ENCODE data around the gene SLC28A1. TPM values are rescaled to one million over a fixed set of nuclear protein-coding genes. Genes with fewer than 3 reads are reported as not detected.
A peak's percentile ranks its signal among the peaks of the same experiment; 100 is the strongest.

SLC28A1 gene
- total and polyA plus RNA-seq, 11 donors, result 0.14 to 2.9 (median 0.74) TPM; not detected in 1

DNA sequence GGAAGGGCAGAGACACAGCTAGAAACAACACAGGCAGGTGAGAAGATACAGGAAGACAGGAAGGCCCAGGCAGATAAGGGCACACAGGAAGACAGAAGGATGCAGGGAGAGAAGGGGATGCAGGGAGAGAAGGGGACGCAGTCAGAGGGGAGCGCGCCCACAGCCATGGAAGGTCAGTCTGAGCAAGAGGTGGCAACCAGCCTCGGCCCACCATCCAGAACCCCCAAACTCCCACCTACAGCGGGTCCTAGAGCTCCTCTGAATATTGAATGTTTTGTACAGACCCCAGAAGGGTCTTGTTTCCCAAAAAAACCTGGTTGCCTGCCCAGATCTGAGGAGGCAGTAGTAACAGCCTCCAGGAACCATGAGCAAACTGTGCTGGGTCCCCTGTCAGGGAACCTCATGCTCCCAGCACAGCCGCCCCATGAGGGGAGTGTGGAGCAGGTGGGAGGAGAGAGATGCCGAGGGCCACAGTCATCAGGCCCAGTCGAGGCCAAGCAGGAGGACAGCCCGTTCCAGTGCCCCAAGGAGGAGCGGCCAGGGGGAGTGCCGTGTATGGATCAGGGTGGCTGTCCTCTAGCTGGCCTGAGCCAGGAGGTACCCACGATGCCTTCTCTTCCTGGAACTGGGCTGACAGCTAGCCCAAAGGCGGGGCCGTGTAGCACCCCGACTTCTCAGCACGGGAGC, 27.6 kb upstream of the SLC28A1 start:
- H3K27ac ChIP-seq, result peak overlapping the region in 3 of 12 donors; percentile 29 to 46 (median 31)
- H3K27me3 ChIP-seq, result no peaks in the 10 kb centered on the region
- intact Hi-C loops (cut with DNase I), result no loop called here
- H3K9me3 ChIP-seq, result no peaks in the 10 kb centered on the region
- peaks cover 0 to 45% (median 16%) of the 10 kb centered on the region in 12 donors for H3K4me1 ChIP-seq
- peak in 3 of 4 donors; percentile 10 to 35 (median 22) for ATAC-seq
- peaks cover 0 to 75% (median 40%) of the 10 kb centered on the region in 9 donors for H3K36me3 ChIP-seq
- no peak for TF ChIP-seq POLR2A (IDR thresholded peaks at IDR 0.05)
- TF ChIP-seq, protein P1, sequence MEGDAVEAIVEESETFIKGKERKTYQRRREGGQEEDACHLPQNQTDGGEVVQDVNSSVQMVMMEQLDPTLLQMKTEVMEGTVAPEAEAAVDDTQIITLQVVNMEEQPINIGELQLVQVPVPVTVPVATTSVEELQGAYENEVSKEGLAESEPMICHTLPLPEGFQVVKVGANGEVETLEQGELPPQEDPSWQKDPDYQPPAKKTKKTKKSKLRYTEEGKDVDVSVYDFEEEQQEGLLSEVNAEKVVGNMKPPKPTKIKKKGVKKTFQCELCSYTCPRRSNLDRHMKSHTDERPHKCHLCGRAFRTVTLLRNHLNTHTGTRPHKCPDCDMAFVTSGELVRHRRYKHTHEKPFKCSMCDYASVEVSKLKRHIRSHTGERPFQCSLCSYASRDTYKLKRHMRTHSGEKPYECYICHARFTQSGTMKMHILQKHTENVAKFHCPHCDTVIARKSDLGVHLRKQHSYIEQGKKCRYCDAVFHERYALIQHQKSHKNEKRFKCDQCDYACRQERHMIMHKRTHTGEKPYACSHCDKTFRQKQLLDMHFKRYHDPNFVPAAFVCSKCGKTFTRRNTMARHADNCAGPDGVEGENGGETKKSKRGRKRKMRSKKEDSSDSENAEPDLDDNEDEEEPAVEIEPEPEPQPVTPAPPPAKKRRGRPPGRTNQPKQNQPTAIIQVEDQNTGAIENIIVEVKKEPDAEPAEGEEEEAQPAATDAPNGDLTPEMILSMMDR (IDR thresholded peaks at IDR 0.05), result no peak
- peak in 1 of 5 donors; percentile 55 for DNase-seq
- 84 to 93% (median 89%) methylated on average over 16 of the region's 16 CpGs for WGBS, 4 donors
- H3K4me3 ChIP-seq, result no peak overlapping the region

DNA sequence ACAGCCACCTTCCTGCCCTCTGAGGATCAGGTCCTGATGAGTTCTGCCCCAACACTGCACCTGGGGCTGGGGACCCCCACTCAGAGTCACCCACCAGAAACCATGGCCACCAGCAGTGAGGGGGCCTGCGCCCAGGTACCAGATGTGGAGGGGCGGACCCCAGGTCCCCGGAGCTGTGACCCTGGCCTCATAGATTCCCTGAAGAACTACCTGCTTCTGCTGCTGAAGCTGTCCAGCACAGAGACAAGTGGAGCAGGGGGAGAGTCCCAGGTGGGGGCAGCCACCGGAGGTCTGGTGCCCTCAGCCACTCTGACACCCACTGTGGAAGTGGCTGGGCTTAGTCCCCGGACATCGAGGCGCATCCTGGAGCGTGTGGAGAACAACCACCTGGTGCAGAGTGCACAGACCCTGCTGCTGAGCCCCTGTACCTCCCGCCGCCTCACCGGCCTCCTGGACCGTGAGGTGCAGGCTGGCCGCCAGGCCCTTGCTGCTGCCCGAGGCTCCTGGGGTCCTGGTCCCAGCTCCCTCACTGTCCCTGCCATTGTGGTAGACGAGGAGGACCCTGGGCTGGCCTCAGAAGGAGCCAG, 27.0 kb upstream of the SLC28A1 start:
- Histone ChIP-seq H3K9me3 (no peaks in the 10 kb centered on the region), H3K4me1 (peaks cover 0 to 51% (median 17%) of the 10 kb centered on the region in 12 donors), H3K27me3 (no peaks in the 10 kb centered on the region), H3K36me3 (peaks cover 0 to 79% (median 40%) of the 10 kb centered on the region in 9 donors), H3K27ac (peak overlapping the region in 5 of 12 donors; percentile 5 to 46 (median 29)), H3K4me3 (no peak overlapping the region)
- ATAC-seq (peak in 1 of 4 donors; percentile 8), DNase-seq (peak in 1 of 5 donors; percentile 43)
- TF ChIP-seq POLR2A (IDR thresholded peaks at IDR 0.05), result no peak
- TF ChIP-seq, protein P1 (IDR thresholded peaks at IDR 0.05), result no peak
- intact Hi-C loops (cut with DNase I), result no loop called here
- WGBS, 4 donors, result 92 to 100% (median 93%) methylated on average over 2 to 15 of the region's 15 CpGs

DNA sequence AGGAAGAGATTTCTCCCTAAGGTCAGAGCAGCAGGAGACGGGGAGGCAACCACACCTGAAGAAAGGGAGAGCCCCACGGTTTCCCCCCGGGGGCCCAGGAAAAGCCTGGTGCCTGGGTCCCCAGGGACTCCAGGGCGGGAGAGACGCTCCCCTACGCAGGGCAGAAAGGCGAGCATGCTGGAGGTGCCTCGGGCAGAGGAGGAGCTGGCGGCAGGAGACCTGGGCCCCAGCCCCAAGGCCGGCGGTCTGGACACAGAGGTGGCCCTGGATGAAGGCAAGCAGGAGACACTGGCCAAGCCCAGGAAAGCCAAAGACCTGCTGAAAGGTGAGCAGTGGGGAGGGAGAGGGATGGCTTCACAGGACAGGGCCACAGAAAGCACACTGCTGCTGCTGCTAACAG, 26.2 kb upstream of the SLC28A1 start:
- Histone ChIP-seq H3K27me3 (no peaks in the 10 kb centered on the region), H3K4me1 (peaks cover 0 to 51% (median 17%) of the 10 kb centered on the region in 12 donors), H3K36me3 (peaks cover 0 to 86% (median 43%) of the 10 kb centered on the region in 9 donors), H3K27ac (peak overlapping the region in 5 of 12 donors; percentile 5 to 46 (median 29)), H3K4me3 (no peak overlapping the region), H3K9me3 (no peaks in the 10 kb centered on the region)
- 84 to 93% (median 90%) methylated on average over 7 to 11 of the region's 11 CpGs for WGBS, 4 donors
- no peak for ATAC-seq
- intact Hi-C loops (cut with DNase I), result no loop called here
- DNase-seq, result peak in 1 of 5 donors; percentile 62
- TF ChIP-seq POLR2A (IDR thresholded peaks at IDR 0.05), result no peak
- TF ChIP-seq, protein P1 (IDR thresholded peaks at IDR 0.05), result no peak

DNA sequence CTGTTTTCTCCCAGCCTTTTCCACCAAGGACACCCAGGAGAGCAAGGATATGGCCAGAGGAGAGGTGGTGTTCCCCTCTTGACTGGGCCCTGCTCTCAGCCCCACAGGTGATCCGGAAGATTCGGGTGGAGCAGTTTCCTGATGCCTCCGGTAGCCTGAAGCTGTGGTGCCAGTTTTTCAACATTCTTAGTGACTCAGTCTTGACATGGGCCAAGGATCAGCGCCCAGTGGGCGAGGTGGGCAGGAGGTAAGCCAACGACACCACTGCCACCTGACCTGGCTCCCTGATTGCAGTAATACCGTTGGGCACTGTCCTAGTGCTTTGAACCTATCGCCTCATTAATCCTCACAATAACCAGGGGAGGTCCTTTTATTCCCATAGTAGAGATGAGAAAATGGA, 25.3 kb upstream of the SLC28A1 start:
- TF ChIP-seq, protein P1 (IDR thresholded peaks at IDR 0.05), result no peak
- no peak for TF ChIP-seq POLR2A (IDR thresholded peaks at IDR 0.05)
- WGBS, 4 donors, result 78 to 91% (median 87%) methylated on average over 5 to 8 of the region's 8 CpGs

More for the DNA sequence above, 25.3 kb upstream of the SLC28A1 start:
- ATAC-seq (no peak), DNase-seq (peak in 1 of 5 donors; percentile 57)
- intact Hi-C loops (cut with DNase I), result no loop called here
- peaks cover 0 to 89% (median 49%) of the 10 kb centered on the region in 9 donors for H3K36me3 ChIP-seq
- H3K27ac ChIP-seq, result peak overlapping the region in 1 of 12 donors; percentile 29
- no peaks in the 10 kb centered on the region for H3K27me3 ChIP-seq
- peaks cover 0 to 58% (median 26%) of the 10 kb centered on the region in 12 donors for H3K4me1 ChIP-seq
- no peak overlapping the region for H3K4me3 ChIP-seq
- H3K9me3 ChIP-seq, result no peaks in the 10 kb centered on the region
